ENCODE results near the gene GABPB2. TPM values are rescaled to one million over a fixed set of nuclear protein-coding genes. Genes with fewer than 3 reads are reported as not detected.

The GABPB2 gene
- polyA plus RNA-seq, 2 of the 4 experiments (the other 2 are of a cell fraction), result 2.4 to 9.9 TPM

DNA sequence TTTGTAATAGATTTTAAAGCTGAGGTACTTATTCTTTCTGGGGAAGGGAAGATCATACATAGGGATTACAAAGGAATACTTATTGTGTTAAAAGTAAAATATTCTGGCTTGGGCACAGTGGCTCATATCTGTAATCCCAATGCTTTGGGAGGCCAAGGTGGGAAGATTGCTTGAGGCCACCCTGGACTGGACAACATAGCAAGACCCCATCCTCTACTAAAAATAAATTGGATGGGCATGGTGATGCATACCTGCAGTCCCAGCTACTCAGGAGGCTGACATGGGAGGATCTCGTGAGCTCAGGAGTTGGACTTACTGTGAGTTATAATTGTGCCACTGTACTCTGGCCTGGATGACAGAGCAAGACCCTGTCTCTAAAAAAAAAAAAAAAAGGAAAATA is 27.6 kb downstream of the GABPB2 start:
- WGBS (ENCODE audit: missing lambda C conversion rate), result 86% methylated on average over 1 of the region's 1 CpG
- Histone ChIP-seq H3K4me3 (no peak overlapping the region), H3K4me2 (no peak overlapping the region), H3K4me1 (no peaks in the 10 kb centered on the region), H3K27ac (no peak overlapping the region), H3K9me3 (no peaks in the 10 kb centered on the region)
- DNase-seq (ENCODE audit: low read depth in 1 of 2, low spot score in 1 of 2), result no peak
- TF ChIP-seq, protein P1, sequence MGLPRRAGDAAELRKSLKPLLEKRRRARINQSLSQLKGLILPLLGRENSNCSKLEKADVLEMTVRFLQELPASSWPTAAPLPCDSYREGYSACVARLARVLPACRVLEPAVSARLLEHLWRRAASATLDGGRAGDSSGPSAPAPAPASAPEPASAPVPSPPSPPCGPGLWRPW (IDR thresholded peaks at IDR 0.05), result no peak
- TF ChIP-seq POLR2A (IDR thresholded peaks at IDR 0.05; ENCODE audit: low read length) (no peak), KDM5A (IDR thresholded peaks at IDR 0.05) (no peak), RCOR1 (IDR thresholded peaks at IDR 0.05; ENCODE audit: low read depth, low read length) (no peak), BHLHE40 (IDR thresholded peaks at IDR 0.05; ENCODE audit: low read depth, low read length) (no peak), RAD21 (conservative IDR thresholded peaks at IDR 0.05 in 1 of 2, IDR thresholded peaks at IDR 0.05 in 1 of 2) (no peak), EHMT2 (IDR thresholded peaks at IDR 0.05; ENCODE audit: low read depth) (no peak), EP300 (IDR thresholded peaks at IDR 0.05) (no peak), HDAC2 (IDR thresholded peaks at IDR 0.05) (no peak), JUN (IDR thresholded peaks at IDR 0.05) (no peak), HEYL (CRISPR knock-in tag; IDR thresholded peaks at IDR 0.05) (no peak), ESRRA (IDR thresholded peaks at IDR 0.05; ENCODE audit: borderline replicate concordance, low read length) (no peak), ATOH8 (CRISPR knock-in tag; IDR thresholded peaks at IDR 0.05; ENCODE audit: low read depth) (no peak), POLR2AphosphoS2 (conservative IDR thresholded peaks at IDR 0.05; ENCODE audit: low read length) (no peak), CBX2 (IDR thresholded peaks at IDR 0.05; ENCODE audit: borderline replicate concordance, low read depth) (no peak), ZNF302 (CRISPR knock-in tag; IDR thresholded peaks at IDR 0.05) (no peak)
- ChIA-PET CTCF (interaction anchor here (0.7 to 7.8 kb wide), 9 partner anchors 11 to 281 kb away, joined by 3 to 132 read pairs (median 12); partner anchors contain the start of genes CDC42SE1, GABPB2, MLLT11 and TNFAIP8L2), POLR2A (no interaction called here)
- no peak for ATAC-seq
- no peak for FAIRE-seq

DNA sequence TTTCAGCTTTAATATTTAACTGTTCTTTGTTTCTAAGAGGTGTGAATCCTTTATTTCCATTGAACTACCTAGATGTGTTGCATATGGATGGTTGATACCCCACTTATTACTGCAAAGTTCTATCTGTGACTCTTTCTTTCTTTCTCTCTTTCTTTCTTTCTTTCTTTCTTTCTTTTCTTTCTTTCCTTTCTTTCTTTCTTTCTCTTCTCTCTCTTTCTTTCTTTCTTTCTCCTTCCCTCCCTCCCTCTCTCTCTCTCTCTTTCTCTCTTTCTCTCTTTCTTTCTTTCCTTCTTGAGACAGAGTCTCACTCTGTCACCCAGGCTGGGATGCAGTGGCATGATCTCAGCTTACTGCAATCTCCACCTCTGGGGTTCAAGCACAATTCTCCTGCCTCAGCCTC is 34.1 kb downstream of the GABPB2 start:
- ATAC-seq (no peak), FAIRE-seq (no peak), DNase-seq (ENCODE audit: low read depth in 1 of 2, low spot score in 1 of 2) (no peak)
- no peak for TF ChIP-seq PHF8 (IDR thresholded peaks at IDR 0.05; ENCODE audit: borderline replicate concordance, low read depth)
- TF ChIP-seq, protein P2, sequence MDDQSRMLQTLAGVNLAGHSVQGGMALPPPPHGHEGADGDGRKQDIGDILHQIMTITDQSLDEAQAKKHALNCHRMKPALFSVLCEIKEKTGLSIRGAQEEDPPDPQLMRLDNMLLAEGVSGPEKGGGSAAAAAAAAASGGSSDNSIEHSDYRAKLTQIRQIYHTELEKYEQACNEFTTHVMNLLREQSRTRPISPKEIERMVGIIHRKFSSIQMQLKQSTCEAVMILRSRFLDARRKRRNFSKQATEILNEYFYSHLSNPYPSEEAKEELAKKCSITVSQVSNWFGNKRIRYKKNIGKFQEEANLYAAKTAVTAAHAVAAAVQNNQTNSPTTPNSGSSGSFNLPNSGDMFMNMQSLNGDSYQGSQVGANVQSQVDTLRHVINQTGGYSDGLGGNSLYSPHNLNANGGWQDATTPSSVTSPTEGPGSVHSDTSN (IDR thresholded peaks at IDR 0.05), result no peak
- TF ChIP-seq, protein P1 (IDR thresholded peaks at IDR 0.05), result no peak
- Histone ChIP-seq H3K9me3 (no peaks in the 10 kb centered on the region), H3K4me1 (peaks cover 8% of the 10 kb centered on the region; the same call in 1 of the 3 replicates), H3K4me3 (no peak overlapping the region), H3K4me2 (no peak overlapping the region), H3K27ac (no peak overlapping the region)
- ChIA-PET POLR2A (interaction anchor here (0.6 kb wide), 1 partner anchor 294 kb away, joined by 7 read pairs; no protein-coding TSS in a partner anchor), CTCF (interaction anchor here (0.6 to 0.7 kb wide), 2 partner anchors 11 to 51 kb away, joined by 3 read pairs; no protein-coding TSS in a partner anchor)

- POLR2A ChIA-PET, result no interaction called here
- Histone ChIP-seq H3K4me3 (no peak overlapping the region), H3K9me3 (no peaks in the 10 kb centered on the region), H3K4me2 (0 out of 3 replicates have a peak overlapping the region, but pooled peaks have one; percentile 11), H3K4me1 (peaks cover 8% of the 10 kb centered on the region; the same call in 1 of the 3 replicates), H3K27ac (no peak overlapping the region)
- DNase-seq (ENCODE audit: low read depth in 1 of 2, low spot score in 1 of 2), result no peak
- 67% methylated on average over 2 of the region's 2 CpGs for WGBS (ENCODE audit: missing lambda C conversion rate)
- TF ChIP-seq RFX5 (IDR thresholded peaks at IDR 0.05) (no peak), MAFK (IDR thresholded peaks at IDR 0.05; ENCODE audit: partially characterized antibody) (peak; percentile 50), NPAS2 (CRISPR knock-in tag; IDR thresholded peaks at IDR 0.05; ENCODE audit: borderline replicate concordance) (no peak)
- no peak for FAIRE-seq
- peak in 1 of 2 experiments; percentile 38; a peak in 1 of 6 replicates for ATAC-seq
- CTCF ChIA-PET, result interaction anchor here (1.0 to 1.6 kb wide), 3 partner anchors 10 to 28 kb away, joined by 3 to 5 read pairs (median 4); no protein-coding TSS in a partner anchor
Observed at GRCh38 chr1:151106894-151107293, 36.3 kb downstream of the GABPB2 start.

All from A549 (cell line).